ENCODE data around the gene GRIK5. TPM values are rescaled to one million over a fixed set of nuclear protein-coding genes. Genes with fewer than 3 reads are reported as not detected.

GRIK5 gene
- total and polyA plus RNA-seq, 4 donors = 0.26 to 1.6 (median 0.55) TPM

DNA sequence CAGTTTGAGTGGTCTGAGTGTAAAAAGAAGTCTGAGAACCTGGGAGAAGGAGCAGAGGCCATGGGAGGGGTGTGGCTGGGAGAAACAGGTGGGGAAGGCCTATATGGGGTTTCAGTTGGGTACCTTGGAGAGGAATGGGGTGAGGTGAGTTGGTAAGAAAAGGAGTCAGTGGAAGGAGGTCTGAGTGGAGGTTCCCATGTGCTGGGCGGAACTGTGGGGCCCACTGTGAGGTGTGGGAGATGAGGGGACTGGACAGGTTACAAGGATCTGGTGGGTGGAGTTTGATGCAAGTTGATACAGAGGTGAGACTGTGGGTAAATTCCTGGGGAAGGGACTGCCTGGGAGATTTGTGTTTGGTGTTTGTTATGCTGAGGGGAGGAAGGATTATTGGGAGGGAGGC, 8.1 kb upstream of the GRIK5 start:
- Histone ChIP-seq H3K9ac (ENCODE audit: insufficient read depth in 1 of 2, low read length in 2 of 2) (peak overlapping the region in 1 of 2 donors; percentile 68), H3K4me1 (ENCODE audit: control insufficient read depth in 5 of 5, insufficient read depth in 5 of 5, low read length in 5 of 5) (peaks cover 0 to 17% (median 3%) of the 10 kb centered on the region in 5 donors), H3K36me3 (ENCODE audit: control insufficient read depth in 4 of 4, insufficient read depth in 4 of 4, low read length in 4 of 4) (peaks cover 10 to 36% (median 19%) of the 10 kb centered on the region in 4 donors), H3K9me3 (ENCODE audit: control insufficient read depth in 4 of 4, insufficient read depth in 3 of 4, low read length in 3 of 4) (no peaks in the 10 kb centered on the region), H3K27me3 (ENCODE audit: control insufficient read depth in 3 of 3, insufficient read depth in 3 of 3, low read length in 2 of 3) (no peaks in the 10 kb centered on the region), H3K4me3 (no peak overlapping the region), H3K27ac (ENCODE audit: low read depth in 1 of 2, low read length in 1 of 2) (no peak overlapping the region)
- 94 to 100% methylated on average over 1 of the region's 1 CpG for WGBS, 2 donors
- DNase-seq (no peak), ATAC-seq (ENCODE audit: insufficient read depth, low FRiP score) (no peak)
- TF ChIP-seq CTCF (IDR thresholded peaks at IDR 0.05; ENCODE audit: control extremely low read depth, extremely low read depth) = no peak

GRCh38 chr19:42076380-42076944, 6.5 kb upstream of the GRIK5 start:
- DNase-seq = no peak
- H3K4me3 ChIP-seq = peak overlapping the region; percentile 71
- peak overlapping the region; percentile 85 to 90 for H3K27ac ChIP-seq (ENCODE audit: low read depth in 1 of 2, low read length in 1 of 2)
- no peaks in the 10 kb centered on the region for H3K9me3 ChIP-seq (ENCODE audit: control insufficient read depth in 4 of 4, insufficient read depth in 3 of 4, low read length in 3 of 4)
- H3K36me3 ChIP-seq (ENCODE audit: control insufficient read depth in 4 of 4, insufficient read depth in 4 of 4, low read length in 4 of 4) = peaks cover 8 to 32% (median 15%) of the 10 kb centered on the region in 4 donors
- WGBS, 2 donors = 0 to 1% methylated on average over 32 to 33 of the region's 33 CpGs
- H3K27me3 ChIP-seq (ENCODE audit: control insufficient read depth in 3 of 3, insufficient read depth in 3 of 3, low read length in 2 of 3) = no peaks in the 10 kb centered on the region
- H3K4me1 ChIP-seq (ENCODE audit: control insufficient read depth in 5 of 5, insufficient read depth in 5 of 5, low read length in 5 of 5) = peaks cover 0 to 17% (median 3%) of the 10 kb centered on the region in 5 donors
- ATAC-seq (ENCODE audit: insufficient read depth, low FRiP score) = no peak
- no peak for TF ChIP-seq CTCF (IDR thresholded peaks at IDR 0.05; ENCODE audit: control extremely low read depth, extremely low read depth)
- H3K9ac ChIP-seq (ENCODE audit: insufficient read depth in 1 of 2, low read length in 2 of 2) = peak overlapping the region; percentile 53 to 96

DNA sequence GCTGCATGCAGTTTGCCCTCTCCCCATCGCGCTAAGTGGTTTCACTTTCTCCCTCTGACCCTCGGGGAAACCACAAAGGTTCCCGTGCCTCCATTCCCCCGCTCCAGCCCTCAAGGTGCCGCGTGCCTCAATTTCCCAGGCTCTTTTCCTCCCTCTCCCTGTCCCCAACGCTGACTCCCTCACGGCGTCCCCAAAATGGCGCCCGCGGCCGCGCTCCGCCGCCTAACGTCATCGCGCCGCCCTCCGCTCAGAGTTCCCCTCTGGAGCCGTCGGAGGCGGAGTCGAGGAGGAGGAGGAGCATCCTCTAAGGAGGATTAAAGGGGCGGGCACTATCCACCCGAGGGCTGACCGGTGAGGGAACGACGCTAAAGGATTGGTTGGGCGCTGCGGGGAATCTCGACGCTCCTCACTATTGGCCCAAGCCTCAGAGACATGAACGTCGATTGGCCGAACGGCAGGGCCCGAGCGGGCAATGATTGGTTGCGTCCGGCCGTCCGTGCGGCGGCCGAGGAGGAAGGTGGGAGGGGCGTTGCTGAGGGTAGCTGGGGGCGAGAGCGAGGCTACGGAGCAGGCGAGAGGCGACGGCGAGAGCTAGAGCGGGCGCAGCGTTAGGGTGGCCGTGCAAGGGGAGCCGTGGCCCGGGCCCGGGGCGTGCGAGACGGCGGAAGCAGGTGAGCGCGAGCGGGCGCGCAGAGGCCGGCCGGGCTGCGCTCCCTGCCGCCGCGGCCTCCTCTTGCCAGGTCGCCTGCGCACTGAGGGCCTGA, 5.8 kb upstream of the GRIK5 start, which contains the start of gene ZNF574:
Gene ZNF574, plus strand, starts transcription at position 551 of the 764 bp plus-strand sequence. CDS start 2,441 bp downstream, outside the sequence.
- peaks cover 4 to 25% (median 11%) of the 10 kb centered on the region in 4 donors for H3K36me3 ChIP-seq (ENCODE audit: control insufficient read depth in 4 of 4, insufficient read depth in 4 of 4, low read length in 4 of 4)
- H3K4me3 ChIP-seq = peak within 1 kb of the TSS; percentile 72
- peak within 1 kb of the TSS; percentile 99 for H3K9ac ChIP-seq (ENCODE audit: insufficient read depth in 1 of 2, low read length in 2 of 2)
- H3K9me3 ChIP-seq (ENCODE audit: control insufficient read depth in 4 of 4, insufficient read depth in 3 of 4, low read length in 3 of 4) = no peaks in the 10 kb centered on the region
- peak within 1 kb of the TSS; percentile 96 to 99 for H3K27ac ChIP-seq (ENCODE audit: low read depth in 1 of 2, low read length in 1 of 2)
- H3K27me3 ChIP-seq (ENCODE audit: control insufficient read depth in 3 of 3, insufficient read depth in 3 of 3, low read length in 2 of 3) = no peaks in the 10 kb centered on the region
- TF ChIP-seq CTCF (IDR thresholded peaks at IDR 0.05; ENCODE audit: control extremely low read depth, extremely low read depth) = no peak
- 0 to 1% methylated on average over 66 to 80 of the region's 80 CpGs for WGBS, 2 donors
- ATAC-seq (ENCODE audit: insufficient read depth, low FRiP score) = peak; percentile 98
- peaks cover 0 to 17% (median 3%) of the 10 kb centered on the region in 5 donors for H3K4me1 ChIP-seq (ENCODE audit: control insufficient read depth in 5 of 5, insufficient read depth in 5 of 5, low read length in 5 of 5)
- peak; percentile 99 to 100 (median 100) for DNase-seq

Measured in lung (tissue), 12 donors.